NCI-H446 (cell line): Measurements from ENCODE around the gene HMGN1.

Experiments used
- DNase-seq, 2 experiments: peaks; one replicate each; lab custom pipeline; 2025; lab: John Stamatoyannopoulos, UW

HMGN1 gene

DNA sequence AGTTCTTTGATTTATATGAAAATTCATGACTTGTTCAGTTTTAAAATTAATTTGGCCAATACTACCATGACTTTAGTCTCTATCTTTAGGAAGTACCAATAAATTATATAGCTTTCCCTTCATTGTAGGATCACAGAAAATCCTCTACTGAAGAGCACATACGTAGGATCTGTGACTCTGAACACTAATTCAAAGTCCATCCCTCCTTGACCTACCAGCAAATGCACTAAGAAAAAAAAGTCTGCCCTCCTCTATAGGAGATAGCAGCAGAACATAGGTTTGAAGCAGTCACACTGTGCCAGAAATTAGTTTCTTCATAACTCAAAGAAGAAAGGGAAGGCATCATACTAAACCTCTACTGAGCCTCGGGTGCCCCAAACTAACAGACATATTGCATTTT lies 52.0 kb downstream of the HMGN1 start:
- no peak for DNase-seq
